HCEC 1CT (cell line): ENCODE measurements around the gene TMEM205.
"Not testable (repeated sequence)": the region's sequence is repeated elsewhere in the genome, so short reads cannot be mapped to it uniquely, and the experiment has no call there.

Experiments
- DNase-seq: peaks from one replicate; pipeline ENCODE4 v3.0.0-alpha.2; 2017

Gene TMEM205

DNA sequence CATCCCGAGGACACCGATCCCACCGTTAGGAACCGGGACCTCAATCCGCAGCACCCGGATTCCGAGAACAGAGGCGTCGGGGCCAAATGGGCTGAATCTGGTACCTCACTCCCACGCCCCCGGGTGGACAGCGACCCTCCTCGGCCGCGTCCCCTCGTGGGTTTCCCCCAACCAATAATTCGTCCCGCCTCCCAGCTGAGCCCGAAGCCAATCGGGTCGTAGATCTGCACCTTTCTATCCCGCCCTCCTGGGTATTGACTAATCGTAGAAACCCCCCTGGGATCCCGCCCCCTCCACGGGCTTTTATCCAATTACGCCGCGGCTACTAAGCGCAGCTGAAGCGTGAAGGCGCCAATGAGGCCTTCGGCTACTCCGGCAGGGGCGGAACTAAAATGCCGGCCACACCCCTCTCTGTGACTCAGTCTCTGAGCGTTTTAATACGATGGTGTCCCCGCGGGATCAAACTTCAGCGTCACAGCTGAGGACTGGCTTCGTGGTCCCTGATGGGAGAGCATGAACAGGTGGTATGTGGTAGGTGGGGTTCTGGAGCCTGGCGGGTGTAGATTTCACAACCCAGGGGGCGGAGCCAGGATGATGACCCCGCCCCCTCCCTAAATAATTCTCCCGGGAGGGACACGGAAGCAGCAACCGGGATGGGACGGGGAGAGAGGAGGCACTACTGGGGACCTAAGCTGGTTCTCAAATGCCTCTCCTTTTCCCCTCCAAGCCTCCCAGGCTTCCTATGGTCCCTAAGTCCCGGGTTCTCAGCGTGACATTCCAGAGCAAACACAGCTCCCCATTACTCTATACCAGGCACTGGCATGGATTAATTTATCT lies at the start of gene TMEM205, which contains the start of gene CCDC159:
TMEM205 (minus strand) TSS at position 165 of the 837 bp plus-strand sequence. CDS start 649 bp downstream, outside the sequence.
CCDC159 (plus strand) TSS at position 416 of the 837 bp plus-strand sequence; CDS start at position 504, 88 bp downstream.
- DNase-seq: peak; percentile 99

- no peak for DNase-seq
Measured at GRCh38 chr19:11390933-11391680, 45.0 kb upstream of the TMEM205 start.

DNA sequence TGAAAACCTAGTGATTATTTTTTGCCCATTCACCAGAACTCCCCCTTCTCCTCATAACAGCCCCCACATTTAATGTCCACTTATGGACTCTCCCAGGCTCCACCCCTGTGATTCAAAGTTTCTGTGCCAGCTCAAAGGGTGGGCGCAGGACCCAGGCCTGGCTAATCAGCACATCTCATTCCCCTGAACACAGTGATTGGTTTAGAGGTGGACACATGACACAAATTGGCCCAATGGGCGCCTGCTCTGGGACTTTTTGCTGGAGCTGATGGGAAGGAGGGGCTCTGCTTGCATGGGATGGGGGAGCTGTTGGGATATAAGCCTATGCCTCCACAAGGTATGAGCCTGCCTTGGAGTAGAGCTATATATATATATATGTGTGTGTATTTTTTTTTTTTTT lies 44.3 kb upstream of the TMEM205 start:
- DNase-seq: no peak

DNA sequence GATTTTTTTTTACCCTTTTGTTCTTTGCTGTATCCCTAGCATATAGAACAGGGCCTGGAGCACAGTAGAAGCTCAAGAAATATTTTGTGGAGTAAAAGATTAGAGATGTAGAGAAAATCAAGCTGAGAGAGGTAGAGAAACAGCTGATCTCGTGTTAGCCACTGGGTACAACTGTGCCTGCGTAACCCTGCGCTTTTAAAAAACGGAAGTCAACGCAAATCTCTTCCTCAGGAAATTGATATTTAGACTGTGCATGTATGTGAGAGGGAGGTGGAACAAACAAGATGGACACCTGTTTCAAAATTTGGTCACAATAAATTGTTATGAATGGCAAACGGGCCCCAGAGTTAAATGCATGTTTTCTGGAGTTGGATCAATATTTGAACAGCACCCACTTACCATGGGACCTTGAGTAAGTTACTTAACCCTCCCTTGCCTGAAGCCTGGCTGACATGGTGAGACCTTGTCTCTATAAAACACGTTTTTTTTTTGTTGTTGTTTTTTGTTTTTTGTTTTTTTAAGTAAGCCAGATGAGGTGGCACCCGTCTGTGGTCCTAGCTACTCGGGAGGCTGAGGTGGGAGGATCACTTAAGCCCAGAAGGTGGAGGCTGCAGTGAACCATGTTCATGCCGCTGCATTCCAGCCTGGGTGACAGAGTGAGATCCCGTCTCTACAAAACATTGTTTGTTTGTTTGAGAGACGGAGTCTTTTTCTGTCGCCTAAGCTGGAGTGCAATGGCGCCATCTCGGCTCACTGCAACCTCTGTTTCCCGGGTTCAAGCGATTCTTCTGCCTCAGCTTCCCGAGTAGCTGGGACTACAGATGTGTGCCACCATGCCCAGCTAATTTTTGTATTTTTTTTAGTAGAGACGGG lies 41.3 kb upstream of the TMEM205 start:
- DNase-seq: no peak

- DNase-seq: no peak
Measured at GRCh38 chr19:11384778-11385129, 38.7 kb upstream of the TMEM205 start.

DNA sequence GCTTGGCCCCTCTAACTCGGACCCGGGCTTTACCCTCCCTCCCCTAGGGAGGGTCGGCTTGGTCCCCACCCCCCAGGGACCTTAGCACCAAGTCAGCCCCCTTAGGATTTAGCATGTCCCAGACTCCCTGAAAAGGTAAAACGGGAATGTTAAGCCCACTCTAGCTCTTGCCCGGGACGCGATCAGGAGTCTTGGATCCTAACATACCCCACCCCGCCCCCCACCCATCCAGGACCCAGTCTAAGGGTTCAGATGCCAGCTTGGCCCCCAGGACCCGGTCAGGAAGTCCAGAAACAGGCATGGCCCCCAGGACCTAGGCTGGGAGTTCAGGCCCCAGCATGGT lies 37.6 kb upstream of the TMEM205 start:
- DNase-seq: no peak

GRCh38 chr19:11382898-11383705 lies 37.0 kb upstream of the TMEM205 start:
- DNase-seq: peak; percentile 40

- DNase-seq: peak; percentile 98
Measured at GRCh38 chr19:11380653-11381537, 34.8 kb upstream of the TMEM205 start.

DNA sequence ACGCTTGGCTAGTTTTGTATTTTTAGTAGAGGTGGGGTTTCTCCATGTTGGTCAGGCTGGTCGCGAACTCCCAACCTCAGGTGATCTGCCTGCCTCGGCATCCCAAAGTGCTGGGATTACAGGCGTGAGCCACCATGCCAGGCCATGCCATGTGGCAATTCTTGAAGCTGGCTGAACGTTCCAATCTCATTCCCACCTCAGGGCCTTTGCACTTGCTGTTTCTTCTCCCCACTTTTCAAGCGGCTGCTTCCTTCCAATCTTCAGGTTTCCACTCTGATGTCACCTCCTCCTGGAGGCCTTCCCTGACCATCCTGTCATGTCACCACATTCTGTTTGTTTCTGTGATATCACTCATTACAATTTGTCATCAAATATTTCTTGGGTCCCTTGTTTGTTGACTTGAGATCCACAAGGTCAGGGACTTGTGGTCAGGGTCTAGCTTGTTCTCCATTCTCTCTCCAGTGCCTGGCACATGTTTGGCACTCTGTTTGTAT lies 33.8 kb upstream of the TMEM205 start:
- no peak for DNase-seq

DNA sequence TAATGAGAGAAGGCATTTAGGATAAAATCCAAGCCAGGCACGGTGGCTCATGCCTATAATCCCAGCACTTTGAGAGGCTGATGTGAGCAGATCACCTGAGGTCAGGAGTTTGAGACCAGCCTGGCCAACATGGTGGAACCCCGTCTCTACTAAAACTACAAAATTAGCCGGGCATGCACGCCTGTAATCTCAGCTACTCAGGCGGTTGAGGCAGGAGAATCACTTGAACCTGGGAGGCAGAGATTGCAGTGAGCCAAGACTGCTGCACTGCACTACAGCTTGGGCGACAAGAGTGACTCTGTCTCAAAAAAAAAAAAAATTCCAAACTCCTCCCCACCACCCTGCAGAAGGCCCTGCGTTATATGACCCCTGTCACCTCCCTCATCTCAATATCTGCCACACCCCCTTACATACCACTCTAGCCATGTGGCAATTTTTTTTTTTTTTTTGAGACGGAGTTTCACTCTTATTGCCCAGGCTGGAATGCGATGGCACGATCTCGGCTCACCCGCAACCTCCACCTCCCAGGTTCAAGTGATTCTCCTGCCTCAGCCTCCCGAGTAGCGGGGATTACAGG lies 33.3 kb upstream of the TMEM205 start:
- DNase-seq: not testable (repeated sequence)

GRCh38 chr19:11378319-11379189 lies 32.5 kb upstream of the TMEM205 start:
- peak; percentile 88 for DNase-seq

DNA sequence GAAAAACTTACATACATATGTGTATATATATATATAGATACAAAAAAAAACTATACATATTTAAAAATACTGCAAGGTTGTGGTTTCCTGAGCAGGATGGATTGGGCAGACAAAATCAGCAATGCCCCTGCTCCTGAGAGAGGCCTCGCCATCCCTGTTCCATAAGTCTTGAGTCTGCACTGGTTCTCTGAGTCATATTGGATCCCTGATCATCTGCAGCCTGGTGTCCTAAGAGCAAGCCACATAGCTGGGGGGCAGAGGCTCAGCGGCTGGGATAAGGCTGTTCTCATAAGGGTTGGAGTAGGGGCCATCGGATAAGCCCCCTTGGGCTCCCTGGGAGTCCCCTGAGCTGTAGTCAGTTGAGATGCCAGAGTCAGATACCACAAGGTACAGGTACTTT lies 31.7 kb upstream of the TMEM205 start:
- DNase-seq: peak; percentile 54

DNA sequence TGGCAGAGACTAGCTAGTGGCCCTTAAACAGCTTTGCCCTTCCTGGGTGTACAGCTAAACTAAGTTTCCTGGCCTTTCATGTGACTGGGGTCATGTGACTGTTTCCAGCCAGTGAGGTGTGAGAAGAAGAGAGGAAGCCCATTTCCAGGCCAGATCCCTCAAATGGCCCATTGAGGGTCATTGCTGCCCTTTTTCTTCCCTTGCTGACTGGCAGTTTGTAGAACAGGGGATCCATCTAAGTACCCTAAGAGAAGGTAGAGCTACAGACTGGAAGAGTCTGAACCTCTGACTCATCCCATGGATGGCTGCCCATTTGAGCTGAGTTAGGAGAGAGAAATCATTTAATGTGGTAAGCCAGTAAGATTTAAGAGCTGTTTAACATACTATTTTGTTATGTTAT lies 31.2 kb upstream of the TMEM205 start:
- DNase-seq: peak; percentile 84

DNA sequence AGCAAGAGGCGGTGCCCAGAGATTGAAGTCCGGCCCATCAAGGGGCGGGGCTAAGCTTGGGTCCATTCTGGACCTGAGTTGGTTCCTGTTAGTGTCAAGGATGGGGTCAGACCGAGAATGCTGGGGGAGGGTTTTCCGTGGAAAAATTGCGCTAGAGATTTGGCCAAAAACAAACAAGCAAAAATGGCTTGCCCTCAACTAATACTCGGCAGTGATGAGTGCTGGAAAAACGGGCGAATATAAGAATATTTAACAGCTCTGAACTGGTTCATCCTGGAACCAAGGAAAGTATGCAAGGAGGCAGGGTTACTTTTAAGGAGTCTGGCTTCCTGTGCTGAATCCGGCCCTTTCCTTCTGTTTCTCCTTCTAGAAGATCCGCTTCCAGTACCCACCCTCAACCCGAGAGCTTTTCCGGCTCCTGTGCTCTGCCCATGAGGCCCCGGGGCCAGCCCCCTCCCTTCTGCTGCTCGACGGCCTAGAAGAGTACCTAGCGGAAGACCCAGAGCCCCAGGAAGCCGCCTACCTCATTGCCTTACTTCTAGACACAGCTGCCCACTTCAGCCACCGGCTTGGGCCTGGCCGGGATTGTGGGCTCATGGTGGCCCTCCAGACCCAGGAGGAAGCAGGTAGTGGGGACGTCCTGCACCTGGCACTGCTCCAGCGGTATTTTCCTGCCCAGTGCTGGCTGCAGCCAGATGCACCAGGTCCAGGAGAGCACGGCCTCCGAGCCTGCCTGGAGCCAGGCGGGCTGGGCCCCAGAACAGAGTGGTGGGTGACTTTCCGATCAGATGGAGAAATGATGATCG lies 29.3 kb upstream of the TMEM205 start:
- no peak for DNase-seq

GRCh38 chr19:11374433-11375142 lies 28.5 kb upstream of the TMEM205 start, which contains the start of gene SWSAP1:
Gene SWSAP1, plus strand, starts transcription at chr19:11374666. Its CDS starts 15 bp downstream, at chr19:11374681.
- DNase-seq: peak; percentile 100

DNA sequence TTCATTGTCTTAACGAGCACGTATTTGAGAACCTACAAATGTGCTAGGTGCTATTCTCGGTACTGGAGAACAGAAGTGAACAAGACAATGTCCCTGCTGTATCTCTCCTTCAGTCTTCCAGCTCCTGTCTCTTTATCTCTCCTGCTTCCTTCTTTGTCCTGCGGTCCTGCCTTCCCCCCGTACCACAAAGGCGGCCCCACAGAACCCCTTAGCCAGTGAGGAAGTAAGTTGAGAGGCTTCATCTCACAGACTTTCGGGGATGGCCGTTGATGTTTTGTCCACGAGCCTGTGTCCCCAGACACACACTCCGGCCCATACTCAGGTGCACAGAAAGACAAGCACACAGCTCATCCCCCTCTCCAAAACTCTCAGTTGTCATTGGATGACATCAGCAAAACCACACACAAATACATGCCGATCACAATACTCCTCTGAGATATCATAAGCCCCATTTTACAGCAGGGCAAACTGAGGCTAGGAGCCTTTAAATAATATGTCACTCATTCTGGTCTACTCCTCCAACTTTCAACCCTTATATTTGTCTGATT lies 27.9 kb upstream of the TMEM205 start:
- no peak for DNase-seq

GRCh38 chr19:11373166-11373884 lies 27.3 kb upstream of the TMEM205 start:
- no peak for DNase-seq
